MCF 10A (cell line): Measurements from ENCODE around the gene ANGEL1. TPM values are rescaled to one million over a fixed set of nuclear protein-coding genes. Genes with fewer than 3 reads are reported as not detected.

Experiments
- BruUV-seq: library from RNA; stranded (reverse); fragments of 400-500 nt; replicated peaks from 2 replicates; lab custom pipeline; 2021; lab: Mats Ljungman, UMichigan
- CTCF ChIA-PET: fragments of 300-600 bp; sonication (Branson Sonifier 250); formaldehyde crosslinking; extraction: SDS; loops from one replicate; lab custom pipeline; 2021; ENCODE audit warnings: antibody characterized with exemption, inconsistent platforms; lab: Yijun Ruan, JAX
- POLR2A ChIA-PET: fragments of 300-600, 350-650 bp; sonication (Branson Sonifier 250); formaldehyde crosslinking; extraction: SDS; loops from one replicate; lab custom pipeline; 2020; ENCODE audit warnings: antibody characterized with exemption, inconsistent platforms; lab: Yijun Ruan, JAX
- DNase-seq: peaks from one replicate; pipeline ENCODE4 v3.0.0-alpha.2; 2018; ENCODE audit not compliant: unreplicated experiment
- H3K27ac Mint-ChIP-seq: one replicate; pipeline ENCODE4 v1.8.0; 2022; ENCODE audit warnings: mild to moderate bottlenecking, low read depth, mixed read lengths; ENCODE audit not compliant: unreplicated experiment
- H3K27me3 Mint-ChIP-seq: one replicate; pipeline ENCODE4 v1.8.0; 2022; ENCODE audit warnings: mixed read lengths; ENCODE audit not compliant: insufficient read depth, unreplicated experiment
- H3K36me3 Mint-ChIP-seq: one replicate; pipeline ENCODE4 v1.8.0; 2022; ENCODE audit warnings: mild to moderate bottlenecking, moderate library complexity, mixed read lengths; ENCODE audit not compliant: insufficient read depth, unreplicated experiment
- H3K4me1 Mint-ChIP-seq: one replicate; pipeline ENCODE4 v1.8.0; 2022; ENCODE audit warnings: mixed read lengths; ENCODE audit not compliant: insufficient read depth, unreplicated experiment
- H3K4me3 Mint-ChIP-seq: one replicate; pipeline ENCODE4 v1.8.0; 2022; ENCODE audit warnings: mild to moderate bottlenecking, moderate library complexity, mixed read lengths; ENCODE audit not compliant: unreplicated experiment
- H3K9me3 Mint-ChIP-seq: one replicate; pipeline ENCODE4 v1.8.0; 2022; ENCODE audit warnings: mixed read lengths; ENCODE audit not compliant: unreplicated experiment
- CTCF ChIP-seq: fragments of 200-600 bp; IDR thresholded peaks from one replicate; pipeline ENCODE4 v1.8.0; 2022; ENCODE audit warnings: antibody characterized with exemption, mild to moderate bottlenecking; ENCODE audit not compliant: unreplicated experiment
- intact Hi-C: fragments of 100-400 bp; cut with micrococcal nuclease; formaldehyde crosslinking; loops from 2 replicates; pipeline ENCODE4 v1.14.1; 2022
- total RNA-seq: library from RNA; stranded (reverse); gene quantifications from 2 replicates; pipeline ENCODE4 v1.2.3, GENCODE V29; 2022

Gene ANGEL1
- total RNA-seq, 1 experiment from 2014 or later, result 21.3 TPM

- TF ChIP-seq CTCF, result no peak
- peak; percentile 5 for DNase-seq
- no peak overlapping the region for H3K27ac Mint-ChIP-seq
- H3K36me3 Mint-ChIP-seq, result no peaks in the 10 kb centered on the region
- peaks cover 32% of the 10 kb centered on the region for H3K27me3 Mint-ChIP-seq
- intact Hi-C loops, result no loop called here
- H3K4me3 Mint-ChIP-seq, result no peak overlapping the region
- H3K4me1 Mint-ChIP-seq, result no peaks in the 10 kb centered on the region
- H3K9me3 Mint-ChIP-seq, result no peaks in the 10 kb centered on the region
- CTCF ChIA-PET, result no interaction called here
- POLR2A ChIA-PET, result no interaction called here
- BruUV-seq, result no TSS peak
These were observed 16.3 kb upstream of the ANGEL1 start for GRCh38 chr14:76829013-76829365.

GRCh38 chr14:76828339-76829012 is 15.8 kb upstream of the ANGEL1 start:
- no peaks in the 10 kb centered on the region for H3K4me1 Mint-ChIP-seq
- ChIA-PET POLR2A (no interaction called here), CTCF (no interaction called here)
- no peaks in the 10 kb centered on the region for H3K36me3 Mint-ChIP-seq
- intact Hi-C loops, result no loop called here
- BruUV-seq, result no TSS peak
- H3K9me3 Mint-ChIP-seq, result no peaks in the 10 kb centered on the region
- H3K27me3 Mint-ChIP-seq, result peaks cover 32% of the 10 kb centered on the region
- no peak for TF ChIP-seq CTCF
- no peak overlapping the region for H3K4me3 Mint-ChIP-seq
- no peak for DNase-seq
- H3K27ac Mint-ChIP-seq, result no peak overlapping the region

GRCh38 chr14:76827696-76828296 is 15.1 kb upstream of the ANGEL1 start:
- DNase-seq, result no peak
- no peak overlapping the region for H3K27ac Mint-ChIP-seq
- H3K9me3 Mint-ChIP-seq, result no peaks in the 10 kb centered on the region
- POLR2A ChIA-PET, result no interaction called here
- CTCF ChIA-PET, result no interaction called here
- TF ChIP-seq CTCF, result no peak
- BruUV-seq, result no TSS peak
- no peaks in the 10 kb centered on the region for H3K4me1 Mint-ChIP-seq
- peaks cover 32% of the 10 kb centered on the region for H3K27me3 Mint-ChIP-seq
- H3K36me3 Mint-ChIP-seq, result no peaks in the 10 kb centered on the region
- intact Hi-C loops, result no loop called here
- no peak overlapping the region for H3K4me3 Mint-ChIP-seq

GRCh38 chr14:76826122-76826521 is 13.4 kb upstream of the ANGEL1 start, which contains the start of gene LRRC74A:
TSS of gene LRRC74A (plus strand) at chr14:76826408. CDS start at chr14:76826698, 290 bp downstream.
- H3K27ac Mint-ChIP-seq, result no peak within 1 kb of the TSS
- TF ChIP-seq CTCF, result no peak
- peaks cover 32% of the 10 kb centered on the region for H3K27me3 Mint-ChIP-seq
- no peaks in the 10 kb centered on the region for H3K9me3 Mint-ChIP-seq
- no peaks in the 10 kb centered on the region for H3K36me3 Mint-ChIP-seq
- ChIA-PET POLR2A (no interaction called here), CTCF (interaction anchor here (0.6 to 1.1 kb wide), 2 partner anchors 50 to 57 kb away, joined by 3 to 5 read pairs; no protein-coding TSS in a partner anchor)
- intact Hi-C loops, result no loop called here
- H3K4me1 Mint-ChIP-seq, result no peaks in the 10 kb centered on the region
- no peak within 1 kb of the TSS for H3K4me3 Mint-ChIP-seq
- no peak for DNase-seq
- no TSS peak for BruUV-seq
